GM04503 (cell line): ENCODE results near the gene TRMT11.

ENCODE experiments used
- DNase-seq: peaks from one replicate; pipeline ENCODE4 v3.0.0-alpha.2; 2012; ENCODE audit warnings: low read depth

TRMT11 gene

GRCh38 chr6:126076992-126077664 is 90.8 kb downstream of the TRMT11 start:
- no peak for DNase-seq

GRCh38 chr6:126077810-126078776 is 91.8 kb downstream of the TRMT11 start:
- DNase-seq, result peak; percentile 73

GRCh38 chr6:126083875-126084274 is 97.5 kb downstream of the TRMT11 start:
- no peak for DNase-seq

- DNase-seq, result no peak
Observed at GRCh38 chr6:126086560-126086959, 100.2 kb downstream of the TRMT11 start.
